Activated CD4-positive, alpha-beta memory T cell treated with anti-CD3 and anti-CD28 coated beads for 36 hours (primary cell): ENCODE measurements around the gene TICRR. TPM values are rescaled to one million over a fixed set of nuclear protein-coding genes. Genes with fewer than 3 reads are reported as not detected.

ENCODE experiments used
- CTCF ChIA-PET: fragments of 350-600 bp; sonication (Branson Sonifier 250); formaldehyde crosslinking; loops from one replicate; lab custom pipeline; 2021; ENCODE audit warnings: antibody characterized with exemption, inconsistent platforms; lab: Charles Lee
- POLR2A ChIA-PET: fragments of 350-600 bp; sonication (Branson Sonifier 250); formaldehyde crosslinking; loops from one replicate; lab custom pipeline; 2021; ENCODE audit warnings: antibody characterized with exemption; lab: Charles Lee
- DNase-seq: peaks from one replicate; pipeline ENCODE4 v3.0.0-alpha.2; 2020
- H3K27ac Mint-ChIP-seq: one replicate; pipeline ENCODE4 v1.8.0; 2021; ENCODE audit warnings: mixed read lengths
- H3K27me3 Mint-ChIP-seq: one replicate; pipeline ENCODE4 v1.8.0; 2021; ENCODE audit warnings: mixed read lengths
- H3K36me3 Mint-ChIP-seq: one replicate; pipeline ENCODE4 v1.8.0; 2021; ENCODE audit warnings: mixed read lengths
- H3K4me1 Mint-ChIP-seq: one replicate; pipeline ENCODE4 v1.8.0; 2021; ENCODE audit warnings: low read depth, mixed read lengths
- H3K4me3 Mint-ChIP-seq: one replicate; pipeline ENCODE4 v1.8.0; 2021; ENCODE audit warnings: mild to moderate bottlenecking, mixed read lengths
- H3K9me3 Mint-ChIP-seq: one replicate; pipeline ENCODE4 v1.8.0; 2021; ENCODE audit warnings: mixed read lengths
- intact Hi-C: fragments of 100-400 bp; cut with micrococcal nuclease; formaldehyde crosslinking; loops from one replicate; pipeline ENCODE4 v1.15.1; 2023
- total RNA-seq, 2 experiments: library from RNA; stranded (reverse); gene quantifications; one replicate each; pipeline ENCODE4 v1.2.3, GENCODE V29; 2021

The TICRR gene
- total RNA-seq, 2 experiments from 2014 or later: 16.8 to 18.0 TPM

DNA sequence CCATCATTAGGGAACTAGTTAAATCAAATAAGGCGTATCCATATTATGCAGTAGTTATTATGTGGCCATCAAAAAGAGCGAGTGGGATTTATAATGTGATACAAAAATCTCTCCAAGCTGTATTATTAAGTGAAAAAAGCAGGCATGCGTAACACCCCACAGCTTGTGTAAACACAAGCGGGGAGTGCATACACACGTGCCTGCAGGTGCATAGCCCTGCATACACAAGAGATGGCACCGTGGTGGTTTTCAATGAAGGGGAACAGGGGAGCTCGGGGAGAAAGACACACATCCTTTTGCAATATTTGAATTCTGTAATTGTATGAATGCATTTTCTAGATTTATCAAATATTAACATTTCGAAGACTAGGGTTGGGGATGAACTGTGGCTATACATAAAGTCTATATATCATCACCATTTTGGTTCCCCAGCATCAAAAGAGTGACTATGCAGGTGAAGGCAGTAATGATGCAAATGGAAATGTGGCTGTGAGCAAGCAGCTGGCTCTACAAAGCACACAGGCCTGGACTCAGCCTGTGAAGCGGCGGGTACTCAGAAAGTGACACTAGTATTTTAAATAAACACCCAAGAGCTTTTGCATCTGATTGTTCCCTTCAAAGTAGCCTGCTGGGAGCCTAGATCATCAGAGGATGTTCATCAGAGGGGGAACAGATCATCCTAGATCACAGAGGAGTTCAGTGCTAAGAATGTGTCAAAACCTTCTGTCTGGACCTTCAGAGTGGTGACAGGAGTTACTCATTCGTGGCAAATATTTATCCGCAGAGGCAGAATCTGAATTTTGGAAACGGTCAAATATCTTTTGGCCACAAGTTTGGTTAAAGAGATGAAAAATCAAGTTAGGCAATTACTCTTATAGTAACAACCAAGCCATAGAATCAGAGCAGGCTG is 89.4 kb downstream of the TICRR start:
- intact Hi-C loops: no loop called here
- Mint-ChIP-seq H3K27ac (no peak overlapping the region), H3K4me1 (peaks cover 4% of the 10 kb centered on the region), H3K4me3 (peak overlapping the region; percentile 43), H3K9me3 (no peaks in the 10 kb centered on the region), H3K27me3 (peaks cover 15% of the 10 kb centered on the region), H3K36me3 (no peaks in the 10 kb centered on the region)
- DNase-seq: no peak
- CTCF ChIA-PET: no interaction called here
- POLR2A ChIA-PET: no interaction called here

- Mint-ChIP-seq H3K9me3 (no peaks in the 10 kb centered on the region), H3K27ac (no peak overlapping the region), H3K4me3 (no peak overlapping the region), H3K27me3 (peaks cover 15% of the 10 kb centered on the region), H3K36me3 (no peaks in the 10 kb centered on the region), H3K4me1 (peaks cover 4% of the 10 kb centered on the region)
- ChIA-PET POLR2A (no interaction called here), CTCF (no interaction called here)
- peak; percentile 31 for DNase-seq
- intact Hi-C loops: no loop called here
Observed at GRCh38 chr15:89665449-89666181, 90.3 kb downstream of the TICRR start.

- CTCF ChIA-PET: interaction anchor here (0.5 kb wide), 1 partner anchor 623 kb away, joined by 3 read pairs; no protein-coding TSS in a partner anchor
- H3K27me3 Mint-ChIP-seq: peaks cover 15% of the 10 kb centered on the region
- H3K27ac Mint-ChIP-seq: no peak overlapping the region
- H3K36me3 Mint-ChIP-seq: no peaks in the 10 kb centered on the region
- peaks cover 4% of the 10 kb centered on the region for H3K4me1 Mint-ChIP-seq
- no peak for DNase-seq
- no peaks in the 10 kb centered on the region for H3K9me3 Mint-ChIP-seq
- intact Hi-C loops: no loop called here
- POLR2A ChIA-PET: no interaction called here
- H3K4me3 Mint-ChIP-seq: no peak overlapping the region
Observed at GRCh38 chr15:89666184-89666857, 91.1 kb downstream of the TICRR start.

- H3K9me3 Mint-ChIP-seq: no peaks in the 10 kb centered on the region
- H3K4me3 Mint-ChIP-seq: no peak overlapping the region
- CTCF ChIA-PET: interaction anchor here (0.5 kb wide), 1 partner anchor 87 kb away, joined by 3 read pairs; no protein-coding TSS in a partner anchor
Observed at GRCh38 chr15:89666858-89667705, 91.8 kb downstream of the TICRR start.

DNA sequence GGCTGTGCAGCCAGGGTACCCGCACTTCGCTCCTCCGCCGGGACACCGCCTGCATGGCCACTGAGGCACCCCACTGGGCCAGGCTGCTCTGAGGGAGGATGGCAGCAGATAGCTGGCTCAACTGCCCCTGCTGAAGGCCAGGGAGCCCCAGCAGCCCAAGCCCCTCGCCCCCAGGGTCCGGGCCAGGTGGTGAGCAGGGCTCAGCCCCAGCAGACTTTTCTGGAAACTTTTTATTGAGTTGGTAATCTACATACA is 92.4 kb downstream of the TICRR start:
- intact Hi-C loops: no loop called here
- no peaks in the 10 kb centered on the region for H3K9me3 Mint-ChIP-seq
- CTCF ChIA-PET: interaction anchor here (0.5 kb wide), 1 partner anchor 87 kb away, joined by 3 read pairs; no protein-coding TSS in a partner anchor
- POLR2A ChIA-PET: no interaction called here
- H3K27ac Mint-ChIP-seq: no peak overlapping the region
- H3K27me3 Mint-ChIP-seq: peaks cover 11% of the 10 kb centered on the region
- H3K4me1 Mint-ChIP-seq: peaks cover 4% of the 10 kb centered on the region
- DNase-seq: no peak
- no peak overlapping the region for H3K4me3 Mint-ChIP-seq
- H3K36me3 Mint-ChIP-seq: no peaks in the 10 kb centered on the region

More at GRCh38 chr15:89666858-89667705, 91.8 kb downstream of the TICRR start:
- Mint-ChIP-seq H3K36me3 (no peaks in the 10 kb centered on the region), H3K4me1 (peaks cover 4% of the 10 kb centered on the region), H3K27ac (no peak overlapping the region), H3K27me3 (peaks cover 15% of the 10 kb centered on the region)
- DNase-seq: no peak
- intact Hi-C loops: no loop called here
- POLR2A ChIA-PET: no interaction called here

DNA sequence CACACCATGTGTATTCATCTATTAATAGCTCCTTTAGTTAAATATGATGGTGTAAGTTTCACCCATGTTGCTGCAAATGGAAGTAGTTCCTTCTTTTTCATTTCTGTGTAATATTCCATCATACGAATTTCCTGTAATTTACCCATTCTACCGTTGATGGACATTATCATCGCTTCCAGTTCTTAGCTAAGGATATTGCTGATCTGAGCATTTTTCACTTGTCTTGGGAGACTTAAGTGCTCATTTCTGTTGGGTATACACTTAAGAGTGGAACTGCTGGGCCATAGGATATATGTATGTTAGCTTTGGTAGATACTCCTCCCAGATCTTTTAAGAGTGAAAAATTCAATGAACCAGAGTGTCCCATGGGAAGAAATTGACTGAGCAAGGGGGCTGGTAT is 92.9 kb downstream of the TICRR start:
- Mint-ChIP-seq H3K27me3 (peaks cover 11% of the 10 kb centered on the region), H3K36me3 (no peaks in the 10 kb centered on the region), H3K27ac (no peak overlapping the region), H3K4me3 (no peak overlapping the region), H3K4me1 (peaks cover 4% of the 10 kb centered on the region), H3K9me3 (no peaks in the 10 kb centered on the region)
- no peak for DNase-seq
- ChIA-PET POLR2A (no interaction called here), CTCF (no interaction called here)
- intact Hi-C loops: no loop called here

GRCh38 chr15:89669309-89669865 is 94.1 kb downstream of the TICRR start:
- Mint-ChIP-seq H3K27me3 (peaks cover 7% of the 10 kb centered on the region), H3K27ac (no peak overlapping the region), H3K9me3 (no peaks in the 10 kb centered on the region), H3K4me3 (no peak overlapping the region), H3K36me3 (no peaks in the 10 kb centered on the region), H3K4me1 (peaks cover 4% of the 10 kb centered on the region)
- ChIA-PET POLR2A (no interaction called here), CTCF (no interaction called here)
- intact Hi-C loops: no loop called here
- no peak for DNase-seq

DNA sequence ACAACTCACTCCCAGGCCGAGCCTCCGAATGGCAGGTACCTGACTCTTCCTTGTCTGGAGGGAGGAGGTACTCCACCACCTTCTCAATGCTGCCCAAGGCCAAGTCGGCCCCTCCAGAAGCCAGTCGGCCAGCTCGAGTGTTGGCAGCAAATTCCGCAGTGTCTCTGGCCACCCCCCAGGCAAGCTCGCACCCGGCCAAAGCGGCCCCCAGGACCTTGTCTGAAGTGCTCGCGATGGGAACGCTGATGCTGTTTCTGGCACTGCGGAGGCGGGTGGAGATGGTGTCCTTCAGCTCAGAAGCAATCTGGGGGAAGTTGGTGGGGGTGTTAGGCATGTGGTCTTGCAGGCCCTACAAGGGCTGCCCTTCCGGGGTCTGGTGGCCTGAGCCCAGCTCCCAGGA is 94.7 kb downstream of the TICRR start:
- CTCF ChIA-PET: no interaction called here

GRCh38 chr15:89670971-89671560 is 95.8 kb downstream of the TICRR start:
- Mint-ChIP-seq H3K4me3 (no peak overlapping the region), H3K36me3 (no peaks in the 10 kb centered on the region), H3K27me3 (peaks cover 2% of the 10 kb centered on the region), H3K4me1 (no peaks in the 10 kb centered on the region), H3K9me3 (no peaks in the 10 kb centered on the region), H3K27ac (no peak overlapping the region)
- CTCF ChIA-PET: interaction anchor here (0.7 to 1.4 kb wide), 2 partner anchors 10 to 84 kb away, joined by 3 read pairs; no protein-coding TSS in a partner anchor
- POLR2A ChIA-PET: no interaction called here
- DNase-seq: no peak
- intact Hi-C loops: no loop called here

More for the DNA sequence above, 94.7 kb downstream of the TICRR start:
- Mint-ChIP-seq H3K27me3 (peaks cover 1% of the 10 kb centered on the region), H3K4me3 (no peak overlapping the region), H3K36me3 (no peaks in the 10 kb centered on the region), H3K27ac (no peak overlapping the region), H3K9me3 (no peaks in the 10 kb centered on the region), H3K4me1 (peaks cover 1% of the 10 kb centered on the region)
- no peak for DNase-seq
- intact Hi-C loops: no loop called here
- POLR2A ChIA-PET: no interaction called here

DNA sequence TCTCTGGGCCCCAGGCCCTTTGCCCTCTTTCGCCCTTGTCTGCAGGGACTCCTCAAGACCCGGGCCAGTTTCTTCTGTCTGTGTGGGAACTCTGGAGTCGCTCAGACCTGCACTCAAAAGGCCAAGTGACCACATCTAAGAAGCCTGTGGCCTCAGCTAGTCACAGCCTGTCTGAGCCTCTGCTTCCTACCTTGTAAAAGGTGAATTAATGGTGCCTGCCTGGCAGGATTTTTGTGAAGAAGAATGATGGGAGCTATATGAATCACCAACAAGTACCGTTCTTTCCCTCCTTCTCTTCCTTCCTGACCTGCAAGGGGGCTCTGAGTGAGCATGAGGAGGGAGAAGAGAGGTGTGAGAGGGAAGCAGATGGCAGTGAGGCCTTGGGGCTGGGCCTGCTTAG is 96.4 kb downstream of the TICRR start:
- CTCF ChIA-PET: interaction anchor here (0.7 to 1.4 kb wide), 2 partner anchors 10 to 84 kb away, joined by 3 read pairs; no protein-coding TSS in a partner anchor
- no peak overlapping the region for H3K27ac Mint-ChIP-seq

More for the DNA sequence above, 96.4 kb downstream of the TICRR start:
- Mint-ChIP-seq H3K27me3 (peaks cover 2% of the 10 kb centered on the region), H3K36me3 (no peaks in the 10 kb centered on the region), H3K4me3 (no peak overlapping the region), H3K4me1 (no peaks in the 10 kb centered on the region), H3K9me3 (no peaks in the 10 kb centered on the region)
- intact Hi-C loops: no loop called here
- POLR2A ChIA-PET: no interaction called here
- DNase-seq: no peak
